ENCODE measurements around the gene TSNAX. TPM values are rescaled to one million over a fixed set of nuclear protein-coding genes. Genes with fewer than 3 reads are reported as not detected.

TSNAX gene
- total and polyA plus RNA-seq, 2 of the 8 experiments (the other 6 are each of a cell fraction or from before 2014, with no cell fraction given): 7.7 to 34.0 TPM

GRCh38 chr1:231606712-231607111 is 78.2 kb downstream of the TSNAX start:
- H2AFZ ChIP-seq (ENCODE audit: low read length): no peak overlapping the region
- WGBS, 2 experiments (ENCODE audit: extremely low coverage in 1 of 2, insufficient coverage in 1 of 2, insufficient read length in 1 of 2, insufficient replicate concordance in 2 of 2, low coverage in 1 of 2, low lambda C conversion rate in 2 of 2, missing lambda C conversion rate in 1 of 2): 77% methylated on average over 4 of the region's 4 CpGs; no CpG with 5 or more reads in 1 of the 2 experiments
- H4K5ac ChIP-seq (ENCODE audit: insufficient read length, low read depth, low read length): no peak overlapping the region
- H3K14ac ChIP-seq (ENCODE audit: insufficient read length): no peak overlapping the region
- no peak overlapping the region for H3K27ac ChIP-seq (ENCODE audit: low read depth, low read length)
- no peak overlapping the region for H4K8ac ChIP-seq (ENCODE audit: extremely low read depth, insufficient read depth, low read length)
- POLR2A ChIA-PET (ENCODE audit: partially characterized antibody): no interaction called here
- H3K56ac ChIP-seq (replicated peaks; ENCODE audit: insufficient read length, low read depth, low read length): no peak overlapping the region
- H3K79me1 ChIP-seq (ENCODE audit: low read depth, low read length): no peaks in the 10 kb centered on the region
- no peak overlapping the region for H3K4me3 ChIP-seq (ENCODE audit: extremely low read depth in 1 of 4, insufficient read depth in 2 of 4, low read depth in 3 of 4, low read length in 4 of 4)
- CTCF ChIA-PET (ENCODE audit: partially characterized antibody): interaction anchor here (1.0 to 1.9 kb wide), 8 partner anchors 8 to 250 kb away, joined by 3 to 6 read pairs (median 3); no protein-coding TSS in a partner anchor
- TF ChIP-seq NANOG (IDR thresholded peaks at IDR 0.05; ENCODE audit: insufficient read depth, low read depth, low read length, poor library complexity, severe bottlenecking): no peak
- TF ChIP-seq, protein P1, sequence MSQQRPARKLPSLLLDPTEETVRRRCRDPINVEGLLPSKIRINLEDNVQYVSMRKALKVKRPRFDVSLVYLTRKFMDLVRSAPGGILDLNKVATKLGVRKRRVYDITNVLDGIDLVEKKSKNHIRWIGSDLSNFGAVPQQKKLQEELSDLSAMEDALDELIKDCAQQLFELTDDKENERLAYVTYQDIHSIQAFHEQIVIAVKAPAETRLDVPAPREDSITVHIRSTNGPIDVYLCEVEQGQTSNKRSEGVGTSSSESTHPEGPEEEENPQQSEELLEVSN (IDR thresholded peaks at IDR 0.05): no peak
- TF ChIP-seq TBP (IDR thresholded peaks at IDR 0.05; ENCODE audit: low read depth, low read length): no peak
- TF ChIP-seq CBX5 (IDR thresholded peaks at IDR 0.05; ENCODE audit: low read depth, low read length): no peak
- TF ChIP-seq POLR2A (IDR thresholded peaks at IDR 0.05; ENCODE audit: control extremely low read depth in 1 of 2, low read depth in 2 of 2, low read length in 2 of 2): no peak
- TF ChIP-seq CTCF (IDR thresholded peaks at IDR 0.05; ENCODE audit: control extremely low read depth in 1 of 3, insufficient read depth in 1 of 3, low read depth in 1 of 3, low read length in 3 of 3): no peak
- no peak for TF ChIP-seq GTF2F1 (IDR thresholded peaks at IDR 0.05; ENCODE audit: borderline replicate concordance, low read depth, low read length)
- no peak overlapping the region for H2BK5ac ChIP-seq (ENCODE audit: low read depth, low read length)
- H2BK20ac ChIP-seq (ENCODE audit: low read length): no peak overlapping the region
- no peaks in the 10 kb centered on the region for H3K9me3 ChIP-seq (ENCODE audit: insufficient read depth in 2 of 2, low read depth in 1 of 2, low read length in 1 of 2)
- no peaks in the 10 kb centered on the region for H3K36me3 ChIP-seq (ENCODE audit: control insufficient read depth in 2 of 4, insufficient read depth in 4 of 4, low read length in 3 of 4)
- H3K4me2 ChIP-seq (ENCODE audit: insufficient read depth in 1 of 2, low read depth in 2 of 2, low read length in 2 of 2): no peak overlapping the region
- peaks cover 0 to 4% (median under 1%) of the 10 kb centered on the region in 4 experiments; a peak in 1 of 7 replicates for H3K4me1 ChIP-seq (replicated peaks in 1 of 4; ENCODE audit: control insufficient read depth in 3 of 4, insufficient read depth in 4 of 4, low read length in 3 of 4)
- no peak overlapping the region for H2BK15ac ChIP-seq (ENCODE audit: low read length)
- no peak overlapping the region for H3K4ac ChIP-seq (replicated peaks; ENCODE audit: insufficient read length, low read depth, low read length)
- no peak overlapping the region for H3K23ac ChIP-seq (ENCODE audit: insufficient read length)
- no peak overlapping the region for H3K9ac ChIP-seq (replicated peaks in 1 of 4; ENCODE audit: extremely low read depth in 1 of 4, low read depth in 3 of 4, low read length in 3 of 4)
- no peak overlapping the region for H4K91ac ChIP-seq (replicated peaks; ENCODE audit: insufficient read length, low read length)
- no peak overlapping the region for H2AK5ac ChIP-seq (ENCODE audit: low read depth, low read length)
- no peaks in the 10 kb centered on the region; a peak in 2 of 7 replicates for H3K27me3 ChIP-seq (replicated peaks in 1 of 4; ENCODE audit: control insufficient read depth in 3 of 4, extremely low read depth in 1 of 4, insufficient read depth in 3 of 4, low read length in 3 of 4)
- no peak overlapping the region for H2BK12ac ChIP-seq (ENCODE audit: low read depth, low read length)
- FAIRE-seq (no peak), DNase-seq (ENCODE audit: low read depth in 1 of 2, low spot score in 2 of 2) (no peak)
- H3K23me2 ChIP-seq (ENCODE audit: low read depth, low read length): no peaks in the 10 kb centered on the region; the same call in 1 of the 2 replicates
- no peaks in the 10 kb centered on the region for H3K79me2 ChIP-seq (ENCODE audit: control insufficient read depth in 1 of 2, insufficient read depth in 2 of 2, low read length in 2 of 2)
- H4K20me1 ChIP-seq (replicated peaks in 1 of 2; ENCODE audit: control insufficient read depth in 1 of 2, insufficient read depth in 2 of 2, low read length in 2 of 2): no peaks in the 10 kb centered on the region
- no peak overlapping the region for H2BK120ac ChIP-seq (replicated peaks; ENCODE audit: low read depth, low read length)
- H3K18ac ChIP-seq (ENCODE audit: extremely low read depth, low read length): no peak overlapping the region
